Stimulated activated memory B cell treated with anti-CD40 and anti-IgM and Interleukin-4, amounts not matched to agents 10 μg/mL and 1 μg/mL and 100 μg/mL, for 72 hours (primary cell): Measurements from ENCODE around the gene CCDC24.
A peak's percentile ranks its signal among the peaks of the same experiment; 100 is the strongest.

ENCODE experiments used
- ATAC-seq: fragments of 150-1000 bp; cut with Tn5 transposase; 2 replicates; pipeline ENCODE4 v1.10.0; 2021
- H3K27ac Mint-ChIP-seq: one replicate; pipeline ENCODE4 v1.8.0; 2022; ENCODE audit warnings: mild to moderate bottlenecking, mixed read lengths
- H3K27me3 Mint-ChIP-seq: one replicate; pipeline ENCODE4 v1.8.0; 2022; ENCODE audit warnings: mixed read lengths
- H3K36me3 Mint-ChIP-seq: one replicate; pipeline ENCODE4 v1.8.0; 2022; ENCODE audit warnings: mixed read lengths
- H3K4me1 Mint-ChIP-seq: one replicate; pipeline ENCODE4 v1.8.0; 2022; ENCODE audit warnings: mixed read lengths
- H3K4me3 Mint-ChIP-seq: one replicate; pipeline ENCODE4 v1.8.0; 2022; ENCODE audit warnings: mild to moderate bottlenecking, moderate library complexity, mixed read lengths
- H3K9me3 Mint-ChIP-seq: one replicate; pipeline ENCODE4 v1.8.0; 2022; ENCODE audit warnings: mixed read lengths

CCDC24 gene

DNA sequence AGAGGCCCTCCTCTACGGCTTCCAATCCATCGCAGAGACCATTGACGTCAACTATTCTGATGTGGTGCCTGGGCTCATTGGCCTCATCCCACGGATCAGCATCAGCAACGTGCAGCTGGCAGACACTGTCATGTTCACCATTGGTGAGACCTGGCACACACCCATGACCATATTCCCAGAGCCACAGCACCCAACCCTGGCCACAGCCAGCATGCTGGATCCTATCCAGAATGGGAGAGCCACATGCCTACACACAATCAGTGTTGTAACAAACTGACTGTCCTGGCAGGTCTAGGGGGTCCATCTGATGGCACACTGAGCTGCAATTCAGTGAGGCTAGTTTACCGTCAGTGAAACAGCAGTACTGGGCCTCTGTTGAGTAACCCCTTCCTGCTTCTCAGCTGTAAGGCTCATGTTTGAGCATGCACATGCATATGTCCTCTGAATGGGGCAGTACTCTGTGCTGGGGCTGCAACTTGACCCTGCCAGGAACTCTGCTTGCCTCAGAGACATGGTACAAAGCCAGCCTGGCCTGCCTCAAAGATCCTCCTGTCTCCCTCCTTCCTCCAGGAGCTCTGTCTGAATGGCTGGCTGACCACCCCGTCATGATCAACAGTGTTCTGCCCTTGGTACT lies 33.9 kb upstream of the CCDC24 start:
- no peak overlapping the region for H3K4me3 Mint-ChIP-seq
- no peaks in the 10 kb centered on the region for H3K27me3 Mint-ChIP-seq
- ATAC-seq = no peak
- peaks cover 10% of the 10 kb centered on the region for H3K4me1 Mint-ChIP-seq
- H3K9me3 Mint-ChIP-seq = no peaks in the 10 kb centered on the region
- H3K36me3 Mint-ChIP-seq = peaks cover 48% of the 10 kb centered on the region
- no peak overlapping the region for H3K27ac Mint-ChIP-seq

DNA sequence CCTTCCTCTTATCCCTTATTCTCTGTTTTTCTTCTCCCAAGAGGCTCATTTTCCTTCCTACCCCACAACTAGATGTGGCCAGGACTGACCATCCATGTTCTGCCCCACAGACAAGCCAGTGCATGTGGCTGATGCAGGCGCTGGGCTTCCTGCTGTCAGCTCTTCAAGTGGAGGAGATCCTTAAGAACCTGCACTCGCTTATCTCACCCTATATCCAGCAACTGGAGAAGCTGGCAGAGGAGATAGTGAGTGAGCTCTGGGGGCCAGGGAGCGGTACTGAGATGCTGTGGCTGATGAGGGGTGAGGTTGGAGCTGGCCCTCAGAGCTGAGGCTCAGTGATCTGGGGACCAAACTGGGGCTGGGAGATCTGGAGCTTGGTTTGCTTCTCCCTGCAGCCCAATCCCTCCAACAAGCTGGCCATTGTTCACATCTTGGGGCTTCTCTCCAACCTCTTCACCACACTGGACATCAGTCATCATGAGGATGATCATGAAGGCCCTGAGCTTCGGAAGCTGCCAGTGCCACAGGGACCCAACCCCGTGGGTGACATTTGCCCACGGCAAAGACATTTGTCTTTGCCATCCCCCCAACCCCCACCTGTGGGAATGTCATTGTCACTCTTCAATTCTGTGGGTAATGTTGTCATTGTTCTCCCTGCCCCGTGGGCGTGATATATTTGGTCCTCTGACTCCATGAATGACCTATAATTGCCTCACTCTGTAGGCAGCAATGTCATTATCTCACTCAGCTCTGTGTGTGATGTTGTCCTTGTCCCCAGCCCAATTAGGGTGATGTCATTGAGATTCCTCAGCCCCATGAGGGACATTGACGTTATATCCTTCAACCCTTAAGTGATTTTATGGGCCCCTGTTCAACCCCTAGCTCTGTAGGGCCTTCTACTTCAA lies 32.8 kb upstream of the CCDC24 start:
- Mint-ChIP-seq H3K36me3 (peaks cover 46% of the 10 kb centered on the region), H3K27ac (no peak overlapping the region), H3K27me3 (no peaks in the 10 kb centered on the region), H3K4me1 (peaks cover 10% of the 10 kb centered on the region), H3K9me3 (no peaks in the 10 kb centered on the region), H3K4me3 (no peak overlapping the region)
- no peak for ATAC-seq

DNA sequence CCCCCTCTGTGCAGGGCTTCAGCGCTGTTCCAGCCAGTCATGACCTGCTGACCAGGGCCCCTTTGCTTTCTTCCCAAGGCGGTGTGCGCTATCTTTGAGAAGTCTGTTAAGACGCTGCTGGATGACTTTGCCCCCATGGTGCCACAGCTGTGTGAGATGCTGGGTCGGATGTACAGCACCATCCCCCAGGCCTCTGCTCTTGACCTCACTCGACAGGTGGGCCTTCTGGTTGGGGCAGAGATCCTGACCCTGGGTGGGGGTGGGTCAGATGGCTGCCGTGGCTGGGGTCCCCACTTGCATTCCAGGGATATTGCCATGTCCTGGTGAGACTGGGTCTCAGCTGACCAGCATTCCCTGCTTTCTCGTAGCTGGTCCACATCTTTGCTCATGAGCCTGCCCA lies 30.6 kb upstream of the CCDC24 start:
- Mint-ChIP-seq H3K36me3 (peaks cover 40% of the 10 kb centered on the region), H3K9me3 (no peaks in the 10 kb centered on the region)

DNA sequence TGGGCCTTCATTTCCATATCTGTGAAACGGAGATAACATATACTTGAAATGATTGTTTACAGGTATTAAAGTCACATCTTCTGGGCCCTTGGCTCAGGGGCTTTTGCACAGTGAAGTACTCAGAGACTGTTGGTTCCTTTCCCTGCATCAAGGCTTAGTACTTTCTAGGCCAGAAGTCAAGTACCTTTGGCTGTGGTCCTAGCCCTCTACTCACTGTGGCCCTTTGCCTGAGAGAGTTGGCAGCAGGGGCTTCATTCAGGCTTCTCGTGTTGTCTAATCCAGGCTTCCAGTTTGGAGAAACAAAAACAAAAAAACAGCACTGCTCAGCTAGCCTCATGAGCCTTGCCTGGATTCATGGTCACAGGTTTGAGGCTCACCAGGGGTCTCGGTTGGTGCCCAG lies 29.7 kb upstream of the CCDC24 start:
- no peaks in the 10 kb centered on the region for H3K4me1 Mint-ChIP-seq
- ATAC-seq = no peak
- peaks cover 40% of the 10 kb centered on the region for H3K36me3 Mint-ChIP-seq
- H3K27ac Mint-ChIP-seq = no peak overlapping the region
- H3K4me3 Mint-ChIP-seq = no peak overlapping the region
- H3K9me3 Mint-ChIP-seq = no peaks in the 10 kb centered on the region
- no peaks in the 10 kb centered on the region for H3K27me3 Mint-ChIP-seq

More for the DNA sequence above, 30.6 kb upstream of the CCDC24 start:
- Mint-ChIP-seq H3K4me3 (no peak overlapping the region), H3K27me3 (no peaks in the 10 kb centered on the region), H3K4me1 (no peaks in the 10 kb centered on the region), H3K27ac (no peak overlapping the region)
- ATAC-seq = no peak

DNA sequence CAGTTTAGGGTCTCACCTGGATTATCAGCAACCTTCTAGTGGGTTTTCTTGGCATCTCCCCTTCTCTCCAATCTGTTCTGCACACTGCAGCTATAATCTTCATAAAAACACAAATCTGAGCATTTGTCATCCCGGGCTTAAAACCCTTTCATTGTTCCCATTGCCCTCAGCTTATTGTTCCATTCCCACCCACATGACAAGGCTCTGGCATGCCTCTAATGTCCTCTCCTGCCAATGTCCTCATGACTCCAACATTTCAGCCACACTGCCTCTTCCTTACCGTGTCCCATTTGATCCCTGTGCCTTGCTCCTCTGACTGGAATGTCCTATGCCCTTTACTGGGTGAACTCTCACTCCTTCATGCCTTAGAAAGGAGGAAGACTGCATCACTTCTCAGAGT lies 29.1 kb upstream of the CCDC24 start:
- ATAC-seq = no peak
- no peaks in the 10 kb centered on the region for H3K9me3 Mint-ChIP-seq
- H3K4me3 Mint-ChIP-seq = no peak overlapping the region
- no peaks in the 10 kb centered on the region for H3K4me1 Mint-ChIP-seq
- no peaks in the 10 kb centered on the region for H3K27me3 Mint-ChIP-seq
- H3K36me3 Mint-ChIP-seq = peaks cover 40% of the 10 kb centered on the region
- H3K27ac Mint-ChIP-seq = no peak overlapping the region

DNA sequence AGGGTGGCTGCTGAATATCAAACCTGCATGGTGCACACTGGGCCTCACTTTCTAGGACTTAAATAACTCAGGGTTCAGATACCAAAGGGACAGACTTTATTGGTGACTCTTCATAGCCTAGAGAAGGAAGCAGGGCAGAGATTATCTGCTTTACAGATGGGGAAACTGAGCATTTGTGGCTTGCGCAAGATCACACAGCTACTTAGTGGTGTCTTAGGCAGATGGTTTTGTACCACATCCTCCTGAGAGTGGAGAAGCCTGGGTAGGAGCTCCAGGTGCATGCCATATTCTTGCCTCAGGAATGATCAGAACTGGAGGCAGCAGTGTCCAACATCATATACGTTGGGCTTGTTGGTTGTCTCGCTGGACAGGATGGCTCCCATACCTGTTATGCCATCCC lies 28.4 kb upstream of the CCDC24 start:
- H3K27ac Mint-ChIP-seq = no peak overlapping the region
- no peak overlapping the region for H3K4me3 Mint-ChIP-seq
- H3K36me3 Mint-ChIP-seq = peaks cover 40% of the 10 kb centered on the region
- H3K9me3 Mint-ChIP-seq = no peaks in the 10 kb centered on the region
- ATAC-seq = no peak
- H3K27me3 Mint-ChIP-seq = no peaks in the 10 kb centered on the region
- H3K4me1 Mint-ChIP-seq = no peaks in the 10 kb centered on the region

DNA sequence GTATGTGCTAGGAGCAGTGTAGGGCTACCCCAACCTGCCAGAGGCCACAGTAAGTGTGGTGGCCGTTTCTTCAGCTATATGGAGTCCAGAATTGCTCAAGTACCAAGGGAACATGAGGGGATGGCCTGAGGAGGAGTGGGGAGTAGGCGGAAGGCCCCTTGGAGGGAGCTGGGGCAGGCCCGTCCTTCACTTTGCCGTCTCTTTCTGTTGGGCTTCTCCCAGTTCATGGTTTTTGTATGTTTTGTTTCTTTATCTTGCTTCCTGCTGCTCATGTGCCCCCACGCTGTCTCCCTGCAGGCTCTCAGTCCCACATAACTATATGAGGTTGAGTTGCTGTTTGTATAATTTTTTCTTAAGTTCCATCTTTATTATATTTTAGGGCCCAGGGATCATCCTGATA lies 27.5 kb upstream of the CCDC24 start:
- H3K27me3 Mint-ChIP-seq = no peaks in the 10 kb centered on the region
- no peak overlapping the region for H3K4me3 Mint-ChIP-seq
- H3K9me3 Mint-ChIP-seq = no peaks in the 10 kb centered on the region
- H3K27ac Mint-ChIP-seq = no peak overlapping the region
- ATAC-seq = no peak
- H3K4me1 Mint-ChIP-seq = no peaks in the 10 kb centered on the region
- H3K36me3 Mint-ChIP-seq = peaks cover 34% of the 10 kb centered on the region

DNA sequence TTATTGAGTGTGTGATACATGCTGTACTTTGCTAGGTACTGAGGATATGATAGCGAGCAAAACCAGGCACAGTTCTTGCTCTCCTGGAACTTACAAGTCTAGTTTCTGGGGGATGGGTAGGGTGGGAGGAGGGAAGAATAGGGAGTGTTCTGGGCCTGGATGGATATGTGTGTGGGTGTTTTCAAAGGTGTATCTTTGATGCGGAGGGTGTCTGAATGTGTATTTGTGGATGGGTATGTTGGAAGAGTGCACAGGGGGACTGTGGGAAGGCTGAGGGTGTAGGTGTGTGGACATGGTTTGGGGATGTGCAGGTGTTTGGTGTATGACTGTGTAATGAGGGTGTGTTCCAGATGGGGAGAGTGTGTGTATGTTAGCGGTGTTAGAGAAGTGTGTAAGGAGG lies 26.1 kb upstream of the CCDC24 start:
- peaks cover 28% of the 10 kb centered on the region for H3K36me3 Mint-ChIP-seq
- peaks cover 12% of the 10 kb centered on the region for H3K4me1 Mint-ChIP-seq
- H3K9me3 Mint-ChIP-seq = no peaks in the 10 kb centered on the region
- no peak for ATAC-seq
- no peaks in the 10 kb centered on the region for H3K27me3 Mint-ChIP-seq
- H3K4me3 Mint-ChIP-seq = no peak overlapping the region
- no peak overlapping the region for H3K27ac Mint-ChIP-seq

DNA sequence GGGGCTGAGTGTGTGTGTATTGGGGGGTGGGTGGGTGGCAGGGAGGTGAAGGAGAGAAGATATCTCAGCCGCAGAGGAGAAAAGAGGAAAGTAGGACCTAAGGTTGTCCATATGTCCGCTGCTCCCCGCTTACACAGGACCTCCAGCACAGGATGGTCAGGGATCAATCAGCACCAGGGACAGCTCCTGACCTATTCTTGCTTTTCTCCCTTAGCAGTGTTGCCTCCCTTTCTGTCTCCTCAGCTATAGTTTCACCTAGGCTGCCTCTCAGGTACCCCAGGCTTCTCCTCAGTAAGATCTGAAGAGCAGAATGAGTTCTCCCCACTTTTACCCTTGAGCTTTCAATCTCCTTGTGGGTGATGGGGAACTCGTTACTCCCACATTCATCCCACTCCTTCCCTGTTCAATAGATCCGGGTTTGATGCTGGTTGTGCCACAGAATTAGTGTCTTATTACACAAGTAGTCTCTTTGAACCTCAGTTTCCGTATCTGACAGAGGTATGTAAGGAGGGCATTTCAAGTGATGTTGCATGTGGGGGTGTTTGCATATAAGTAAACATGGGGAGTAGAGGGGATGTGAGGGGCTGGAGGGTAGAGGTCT lies 23.0 kb upstream of the CCDC24 start:
- no peak for ATAC-seq
- Mint-ChIP-seq H3K4me3 (no peak overlapping the region), H3K27me3 (no peaks in the 10 kb centered on the region), H3K4me1 (peaks cover 27% of the 10 kb centered on the region), H3K9me3 (no peaks in the 10 kb centered on the region), H3K36me3 (peaks cover 17% of the 10 kb centered on the region), H3K27ac (no peak overlapping the region)

DNA sequence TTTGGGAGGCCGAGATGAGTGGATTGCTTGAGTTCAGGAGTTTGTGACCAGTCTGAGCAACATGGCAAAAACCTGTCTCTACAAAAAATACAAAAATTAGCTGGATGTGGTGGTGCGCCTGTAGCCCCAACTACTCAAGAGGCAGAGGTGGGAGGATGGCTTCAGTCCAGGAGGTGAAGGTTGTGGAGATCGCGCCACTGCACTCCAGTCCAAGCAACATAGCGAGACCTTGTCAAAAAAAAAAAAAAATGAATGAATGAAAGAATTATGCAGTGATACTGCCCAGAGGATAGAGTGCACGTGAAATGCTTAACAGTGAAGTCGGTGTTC lies 22.0 kb upstream of the CCDC24 start:
- Mint-ChIP-seq H3K4me3 (peak overlapping the region; percentile 92), H3K4me1 (peaks cover 36% of the 10 kb centered on the region), H3K27me3 (no peaks in the 10 kb centered on the region), H3K36me3 (peaks cover 17% of the 10 kb centered on the region), H3K9me3 (no peaks in the 10 kb centered on the region), H3K27ac (no peak overlapping the region)
- no peak for ATAC-seq

DNA sequence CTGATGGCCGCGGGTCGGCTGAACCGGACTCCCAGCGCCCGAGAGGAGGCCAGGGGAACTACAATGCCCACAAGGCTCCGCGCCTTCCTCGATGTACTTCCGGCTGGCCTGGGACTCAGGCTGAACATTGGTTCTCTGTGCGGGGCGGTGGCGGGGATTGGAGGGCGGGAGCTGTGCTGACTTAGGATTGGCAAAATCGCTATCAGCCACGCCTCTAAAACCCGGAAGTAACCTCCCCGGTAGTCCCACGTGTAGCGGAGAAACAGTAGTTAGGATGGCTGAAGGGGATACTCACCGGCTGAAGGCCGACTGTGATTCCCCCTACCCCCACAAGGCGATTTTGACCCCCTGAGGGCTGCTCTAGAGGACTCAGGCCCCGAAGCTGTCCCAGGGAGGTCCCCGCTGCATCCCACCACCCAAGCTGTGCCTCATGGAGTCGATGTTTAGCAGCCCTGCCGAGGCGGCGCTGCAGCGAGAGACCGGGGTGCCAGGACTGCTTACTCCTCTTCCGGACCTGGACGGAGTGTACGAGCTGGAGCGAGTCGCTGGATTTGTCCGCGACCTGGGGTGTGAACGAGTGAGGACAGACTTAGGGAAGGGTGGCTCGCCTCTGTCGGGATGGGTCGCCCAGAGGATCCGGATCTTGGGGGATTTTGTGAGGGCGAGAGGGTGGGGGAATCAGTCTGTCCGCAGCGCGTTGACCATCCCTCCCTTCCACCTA lies 21.5 kb upstream of the CCDC24 start, which contains the start of gene DPH2:
DPH2 (plus strand) TSS at position 265 of the 721 bp plus-strand sequence; CDS start at position 431, 166 bp downstream.
- Mint-ChIP-seq H3K27ac (peak within 1 kb of the TSS; percentile 78), H3K27me3 (no peaks in the 10 kb centered on the region), H3K9me3 (no peaks in the 10 kb centered on the region), H3K4me3 (peak within 1 kb of the TSS; percentile 92), H3K36me3 (peaks cover 17% of the 10 kb centered on the region), H3K4me1 (peaks cover 38% of the 10 kb centered on the region)
- ATAC-seq = peak; percentile 94

DNA sequence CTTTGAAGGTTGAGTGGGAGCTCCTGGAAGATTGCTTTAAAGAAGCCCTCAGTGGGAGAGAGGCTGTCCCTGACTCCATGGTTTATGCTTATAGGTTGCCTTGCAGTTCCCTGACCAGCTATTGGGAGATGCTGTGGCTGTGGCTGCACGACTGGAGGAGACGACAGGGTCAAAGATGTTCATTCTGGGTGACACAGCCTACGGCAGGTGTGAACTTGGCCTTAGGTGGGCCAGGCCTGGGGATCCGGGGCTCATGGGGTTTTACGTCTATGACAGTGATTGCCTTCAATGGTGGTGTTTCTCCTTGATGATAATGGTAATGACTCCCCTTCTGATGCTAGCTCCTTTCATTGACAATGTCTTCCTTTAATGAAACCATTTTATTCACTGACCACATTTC lies 20.9 kb upstream of the CCDC24 start:
- no peaks in the 10 kb centered on the region for H3K27me3 Mint-ChIP-seq
- no peaks in the 10 kb centered on the region for H3K9me3 Mint-ChIP-seq
- peak overlapping the region; percentile 78 for H3K27ac Mint-ChIP-seq
- no peak for ATAC-seq
- H3K4me3 Mint-ChIP-seq = peak overlapping the region; percentile 92
- H3K36me3 Mint-ChIP-seq = peaks cover 17% of the 10 kb centered on the region
- peaks cover 39% of the 10 kb centered on the region for H3K4me1 Mint-ChIP-seq

DNA sequence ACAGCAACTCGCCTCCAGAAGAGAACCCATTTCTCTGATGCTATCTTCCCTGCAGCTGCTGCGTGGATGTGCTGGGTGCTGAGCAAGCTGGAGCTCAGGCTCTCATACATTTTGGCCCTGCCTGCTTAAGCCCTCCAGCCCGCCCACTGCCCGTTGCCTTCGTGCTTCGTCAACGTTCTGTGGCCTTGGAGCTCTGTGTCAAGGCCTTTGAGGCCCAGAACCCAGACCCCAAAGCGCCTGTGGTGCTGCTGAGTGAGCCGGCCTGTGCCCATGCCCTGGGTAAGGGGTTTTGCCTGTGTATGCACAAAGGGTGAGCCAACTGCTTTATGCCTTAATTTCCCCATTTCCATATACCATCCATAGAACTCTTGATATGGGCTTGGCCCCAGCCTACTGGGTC lies 20.5 kb upstream of the CCDC24 start:
- H3K9me3 Mint-ChIP-seq = no peaks in the 10 kb centered on the region
- H3K36me3 Mint-ChIP-seq = peaks cover 17% of the 10 kb centered on the region

DNA sequence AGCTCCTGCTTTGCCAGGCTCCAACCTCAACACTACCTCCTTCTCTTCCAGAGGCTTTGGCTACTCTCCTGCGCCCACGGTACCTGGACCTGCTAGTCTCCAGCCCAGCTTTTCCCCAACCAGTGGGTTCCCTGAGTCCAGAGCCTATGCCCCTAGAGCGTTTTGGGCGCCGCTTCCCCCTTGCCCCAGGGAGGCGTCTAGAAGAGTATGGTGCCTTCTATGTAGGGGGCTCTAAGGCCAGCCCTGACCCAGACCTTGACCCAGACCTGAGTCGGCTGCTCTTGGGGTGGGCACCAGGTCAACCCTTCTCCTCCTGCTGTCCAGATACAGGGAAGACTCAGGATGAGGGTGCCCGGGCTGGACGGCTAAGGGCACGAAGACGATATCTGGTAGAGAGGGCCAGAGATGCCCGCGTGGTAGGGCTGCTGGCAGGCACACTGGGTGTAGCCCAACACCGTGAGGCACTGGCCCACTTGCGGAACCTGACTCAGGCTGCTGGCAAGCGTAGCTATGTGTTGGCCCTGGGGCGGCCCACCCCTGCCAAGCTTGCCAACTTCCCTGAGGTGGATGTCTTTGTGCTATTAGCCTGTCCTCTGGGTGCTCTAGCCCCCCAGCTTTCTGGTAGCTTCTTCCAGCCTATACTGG lies 19.9 kb upstream of the CCDC24 start:
- H3K27me3 Mint-ChIP-seq = no peaks in the 10 kb centered on the region
- peak overlapping the region; percentile 92 for H3K4me3 Mint-ChIP-seq
- H3K9me3 Mint-ChIP-seq = no peaks in the 10 kb centered on the region
- H3K27ac Mint-ChIP-seq = no peak overlapping the region
- peaks cover 49% of the 10 kb centered on the region for H3K4me1 Mint-ChIP-seq
- peaks cover 22% of the 10 kb centered on the region for H3K36me3 Mint-ChIP-seq
- no peak for ATAC-seq

More for the DNA sequence above, 20.5 kb upstream of the CCDC24 start:
- peaks cover 43% of the 10 kb centered on the region for H3K4me1 Mint-ChIP-seq
- ATAC-seq = no peak
- peak overlapping the region; percentile 78 for H3K27ac Mint-ChIP-seq
- no peaks in the 10 kb centered on the region for H3K27me3 Mint-ChIP-seq
- peak overlapping the region; percentile 92 for H3K4me3 Mint-ChIP-seq

DNA sequence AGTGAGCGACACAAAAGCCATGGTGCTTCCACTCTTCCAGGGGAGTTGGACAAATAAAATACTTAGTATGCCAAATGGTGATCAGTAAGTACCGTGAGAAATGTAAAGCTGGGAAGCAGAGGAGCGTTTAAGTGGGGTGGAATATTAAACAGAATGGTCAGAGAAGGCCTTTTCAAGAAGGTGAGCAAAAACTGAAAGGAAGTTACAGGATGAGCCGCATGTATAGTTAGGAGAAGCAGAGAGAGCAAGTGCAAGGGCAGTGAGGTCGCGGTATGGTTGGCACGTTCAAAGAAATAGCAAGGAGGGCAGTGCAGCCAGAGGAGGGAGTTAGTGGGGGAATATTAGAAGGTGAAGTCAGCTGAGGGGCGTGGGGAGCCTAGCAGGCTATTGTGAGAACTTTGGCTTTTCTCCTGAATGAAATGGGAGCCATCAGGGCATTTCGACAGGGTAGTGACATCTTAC lies 17.4 kb upstream of the CCDC24 start:
- Mint-ChIP-seq H3K4me1 (peaks cover 73% of the 10 kb centered on the region), H3K27me3 (no peaks in the 10 kb centered on the region), H3K9me3 (no peaks in the 10 kb centered on the region), H3K36me3 (peaks cover 27% of the 10 kb centered on the region), H3K27ac (peak overlapping the region; percentile 95), H3K4me3 (peak overlapping the region; percentile 92)
- ATAC-seq = no peak
